ENCODE results near the gene HIP1R. TPM values are rescaled to one million over a fixed set of nuclear protein-coding genes. Genes with fewer than 3 reads are reported as not detected.
"Not testable (repeated sequence)": the region's sequence is repeated elsewhere in the genome, so short reads cannot be mapped to it uniquely, and the experiment has no call there.

Gene HIP1R
- total RNA-seq, 1 experiment from 2014 or later, result 131 TPM

DNA sequence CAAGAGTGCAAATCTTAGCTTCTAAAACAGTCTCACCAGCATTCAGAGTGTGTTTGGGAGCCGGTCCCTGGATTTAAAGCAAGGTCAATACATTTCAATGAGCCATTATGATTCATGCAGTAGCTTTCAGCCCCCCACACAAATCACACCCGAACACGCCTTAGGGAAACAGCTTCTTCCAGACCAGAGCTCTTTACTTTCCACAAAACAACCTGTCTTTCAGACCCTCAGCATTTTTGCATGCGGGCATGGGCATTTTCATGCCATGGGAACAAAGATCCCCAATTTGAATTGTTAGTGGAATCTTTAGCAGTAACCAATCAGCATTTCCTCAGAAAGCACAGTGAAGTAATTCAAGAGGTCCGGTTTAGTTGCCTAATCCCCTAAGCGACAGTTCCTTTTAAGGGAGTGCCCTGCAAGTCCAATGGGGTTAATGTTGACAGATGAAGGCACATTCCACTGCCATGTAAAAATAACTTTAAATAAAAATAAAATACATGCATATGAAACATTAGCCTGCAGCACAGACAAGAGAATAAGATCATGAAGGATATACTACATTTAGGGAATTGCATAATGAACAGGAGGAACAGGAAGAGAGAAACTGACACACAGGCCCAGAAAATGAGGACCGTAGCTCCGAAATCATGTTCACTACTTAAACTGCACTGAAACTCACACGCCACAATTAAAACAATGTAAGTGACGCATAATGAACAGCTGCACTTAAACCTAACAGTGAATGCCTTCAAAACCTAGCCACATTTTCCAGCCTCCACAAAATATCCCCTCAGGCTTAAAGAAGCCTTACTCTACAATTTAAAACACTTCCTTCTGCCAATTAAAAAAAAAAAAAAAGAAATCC, 56.6 kb downstream of the HIP1R start:
- DNase-seq (ENCODE audit: low spot score), result peak; percentile 59

DNA sequence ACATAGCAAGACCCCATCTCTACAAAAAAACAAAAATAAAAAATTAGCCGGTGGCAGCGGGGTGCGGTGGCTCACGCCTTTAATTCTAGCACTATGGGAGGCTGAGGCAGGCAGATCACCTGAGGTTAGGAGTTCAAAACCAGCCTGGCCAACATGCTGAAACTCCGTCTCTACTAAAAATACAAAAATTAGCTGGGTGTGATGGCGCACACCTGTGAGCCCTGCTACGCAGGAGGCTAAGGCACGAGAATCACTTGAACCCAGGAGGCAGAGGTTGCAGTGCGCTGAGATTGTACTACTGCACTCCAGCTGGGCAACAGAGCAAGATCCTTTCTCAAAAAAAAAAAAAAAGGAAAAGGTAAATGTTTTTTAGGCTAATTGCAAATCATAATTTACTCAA, 57.5 kb downstream of the HIP1R start:
- not testable (repeated sequence) for DNase-seq (ENCODE audit: low spot score)

DNA sequence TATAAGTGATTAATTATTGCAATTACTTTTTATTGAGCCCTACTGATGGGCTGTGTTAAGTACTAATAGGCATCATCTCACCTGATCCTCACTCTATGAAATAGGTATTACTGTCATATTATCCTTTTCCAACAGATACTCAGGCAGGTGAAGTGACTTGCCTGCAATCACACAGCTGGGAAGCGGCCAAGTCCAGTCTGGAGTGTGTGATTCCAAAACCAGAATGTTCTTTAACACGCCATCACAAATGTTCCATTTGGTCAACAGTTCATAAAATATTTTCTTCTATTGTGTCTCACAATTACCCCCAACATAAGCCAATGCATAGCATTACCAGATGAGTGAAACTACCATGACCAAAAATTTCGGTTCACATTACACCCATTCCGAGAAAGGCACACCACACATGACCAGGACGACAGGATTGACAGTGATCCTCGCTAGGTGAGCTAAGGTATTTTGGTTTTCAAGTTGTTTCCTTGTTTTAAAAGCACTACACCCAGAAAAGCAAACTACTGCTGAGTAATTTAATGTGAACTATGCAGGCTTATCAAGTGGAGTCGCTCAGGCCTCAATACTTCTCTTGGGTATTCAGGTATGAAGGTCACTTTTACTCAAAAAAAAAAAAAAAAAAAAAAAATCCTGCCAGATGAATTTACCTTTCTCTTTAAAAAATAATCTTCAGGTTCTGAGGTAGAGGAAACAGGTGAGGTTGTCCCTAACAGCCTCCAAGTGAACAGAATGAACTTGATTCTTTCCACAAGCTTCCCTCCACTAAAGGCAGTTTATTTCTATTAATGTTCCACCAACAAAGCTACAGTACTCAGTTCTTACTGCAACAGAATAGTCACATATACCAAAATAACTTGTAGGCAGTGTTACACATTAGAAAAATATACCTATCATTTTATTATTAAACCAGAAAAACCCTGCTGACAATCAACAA, 58.2 kb downstream of the HIP1R start:
- peak; percentile 70 for DNase-seq (ENCODE audit: low spot score)

DNA sequence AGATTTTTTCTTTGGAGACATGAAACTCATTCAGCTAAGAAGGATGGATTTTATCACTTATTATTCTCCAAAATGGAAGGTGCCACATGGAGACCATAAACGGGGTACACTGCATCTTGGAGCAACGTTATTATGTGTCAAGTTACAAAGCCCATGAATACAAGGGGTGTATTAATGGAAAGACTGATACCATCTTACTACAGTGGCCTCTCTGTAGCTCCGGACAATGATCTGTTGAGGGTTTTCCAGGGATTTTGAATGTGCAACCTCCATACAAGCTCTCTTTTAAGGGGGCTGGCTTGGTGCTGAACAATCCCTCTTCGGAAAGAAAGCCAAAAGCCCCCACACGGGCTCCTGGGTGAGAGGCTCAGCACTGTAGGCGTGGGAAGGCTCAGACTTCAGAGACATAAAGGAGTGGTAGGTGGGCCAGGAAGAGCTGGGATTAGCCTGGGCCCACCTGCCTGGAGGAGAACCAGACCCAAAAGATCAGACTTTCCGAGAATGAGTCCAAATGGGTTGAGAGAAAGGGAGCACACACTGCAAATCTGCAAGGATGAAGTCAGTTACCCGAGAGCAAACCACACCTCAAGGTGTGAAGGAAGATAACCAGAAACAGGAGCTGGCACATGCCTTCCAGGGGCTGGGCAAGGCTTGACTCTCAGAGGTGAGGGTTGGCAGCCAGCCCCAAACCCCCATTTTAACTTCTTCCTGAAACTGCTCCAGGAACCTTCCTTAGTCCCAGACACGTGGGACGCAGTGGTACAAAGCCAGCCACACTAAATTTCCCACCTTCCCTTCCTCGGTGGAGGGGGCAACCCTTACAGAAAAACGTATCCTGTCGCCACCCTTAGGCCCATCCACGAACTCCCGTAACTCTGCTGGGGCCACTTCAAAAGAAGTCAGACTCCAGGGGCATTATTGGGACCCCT, 59.2 kb downstream of the HIP1R start:
- DNase-seq (ENCODE audit: low spot score), result peak; percentile 83

DNA sequence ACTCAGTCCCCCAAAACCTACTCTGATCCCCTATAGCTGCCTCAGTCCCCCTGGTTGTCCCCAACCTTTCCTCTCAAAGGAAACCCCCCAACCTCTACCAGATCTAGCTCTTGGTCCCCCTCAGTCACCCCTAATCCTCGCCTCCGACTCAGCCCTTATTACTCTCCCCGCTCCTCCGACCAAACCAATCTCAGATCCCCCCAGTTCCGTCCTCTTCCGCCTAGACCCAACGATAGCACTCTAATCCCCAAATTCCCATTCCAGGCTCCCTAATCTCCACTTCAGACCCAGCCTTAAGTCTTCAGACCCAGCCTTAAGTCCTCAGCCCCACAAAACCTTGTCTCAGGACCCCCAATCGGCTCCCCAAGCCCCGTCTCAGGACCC, 60.1 kb downstream of the HIP1R start:
- DNase-seq (ENCODE audit: low spot score), result no peak

DNA sequence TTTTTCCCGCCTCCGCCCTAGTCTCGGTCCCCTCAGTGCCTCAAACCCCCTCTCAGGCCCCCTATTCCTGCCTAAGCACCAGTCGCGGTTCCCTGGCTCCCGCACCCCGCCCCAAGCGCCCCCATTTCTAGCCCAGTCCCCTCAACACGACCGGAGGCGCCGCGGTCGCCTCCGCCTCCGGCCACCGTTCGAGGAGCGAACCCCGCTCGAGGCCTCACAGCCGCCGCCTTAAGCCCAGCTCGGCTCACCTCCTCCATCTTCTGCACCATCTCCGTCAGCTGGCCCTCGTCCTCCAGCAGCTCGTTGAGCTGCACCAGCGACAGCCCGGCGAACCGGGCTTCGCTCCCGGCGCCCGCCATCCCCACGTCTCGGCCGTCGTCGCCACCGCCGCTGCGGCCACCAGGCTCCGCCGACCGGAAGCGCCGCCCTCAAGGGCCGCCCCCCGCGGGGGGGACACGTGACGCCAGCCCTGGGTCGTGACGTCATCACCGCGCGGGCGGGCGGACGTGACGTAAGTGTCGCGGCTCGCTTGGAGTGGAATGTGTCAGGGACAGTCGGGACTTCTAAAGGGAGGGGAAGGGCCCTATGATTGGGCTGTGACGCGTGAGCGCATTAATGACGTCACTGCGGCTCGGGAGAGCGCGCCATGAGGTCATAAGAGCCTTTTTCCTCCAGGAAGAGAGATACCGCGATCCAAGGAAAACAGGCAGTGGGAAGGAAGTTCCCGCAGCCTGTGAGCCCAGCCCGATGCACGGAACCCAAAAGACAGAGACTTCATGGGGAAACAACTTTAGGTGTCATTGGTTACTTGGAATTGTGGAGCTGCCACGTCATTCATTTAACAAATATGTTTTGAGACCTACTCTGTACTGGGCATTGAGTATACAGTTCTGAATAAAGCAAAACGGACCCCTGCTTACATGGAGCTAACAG, 60.7 kb downstream of the HIP1R start, which contains the start of gene VPS37B:
TSS of gene VPS37B (minus strand) at position 421 of the 933 bp plus-strand sequence. CDS start at position 359, 62 bp downstream.
- peak; percentile 88 for DNase-seq (ENCODE audit: low spot score)

DNA sequence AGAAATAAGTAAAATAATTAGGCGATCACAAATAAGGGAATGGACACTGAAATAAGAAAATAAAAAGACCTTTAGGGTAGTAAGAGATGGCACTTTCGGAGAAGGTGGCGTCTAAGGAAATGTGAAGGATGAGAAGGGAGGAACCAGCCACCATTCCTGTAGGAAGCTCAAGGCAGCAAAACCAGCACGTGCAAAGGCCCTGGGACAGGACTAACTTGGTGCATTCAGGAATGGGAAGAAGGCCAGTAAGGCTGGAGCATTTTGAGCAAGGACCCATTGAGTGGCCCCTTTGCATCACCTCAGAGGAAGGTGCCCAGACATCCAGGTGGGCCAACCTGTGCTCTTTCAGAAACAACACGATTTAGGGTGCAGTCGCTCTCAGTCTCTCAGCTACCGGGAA, 61.4 kb downstream of the HIP1R start:
- DNase-seq (ENCODE audit: low spot score), result no peak

DNA sequence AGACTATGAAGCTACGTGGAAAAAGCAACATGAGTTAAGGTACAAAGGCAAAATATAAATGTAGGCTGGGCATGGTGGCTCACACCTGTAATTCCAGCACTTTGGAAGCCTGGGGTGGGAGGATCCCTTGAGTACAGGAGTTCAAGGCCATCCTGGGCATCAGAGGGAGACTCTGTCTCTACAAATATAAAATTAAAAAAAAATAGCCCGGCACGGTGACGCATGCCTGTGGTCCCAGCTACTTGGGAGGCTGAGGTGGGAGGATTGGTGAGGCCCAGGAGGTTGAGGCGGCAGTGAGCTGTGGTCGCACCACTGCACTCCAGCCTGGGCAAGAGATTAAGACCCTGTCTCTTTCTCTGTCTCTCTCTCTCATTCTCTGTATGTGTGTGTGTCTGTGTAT, 64.6 kb downstream of the HIP1R start:
- DNase-seq (ENCODE audit: low spot score), result no peak

DNA sequence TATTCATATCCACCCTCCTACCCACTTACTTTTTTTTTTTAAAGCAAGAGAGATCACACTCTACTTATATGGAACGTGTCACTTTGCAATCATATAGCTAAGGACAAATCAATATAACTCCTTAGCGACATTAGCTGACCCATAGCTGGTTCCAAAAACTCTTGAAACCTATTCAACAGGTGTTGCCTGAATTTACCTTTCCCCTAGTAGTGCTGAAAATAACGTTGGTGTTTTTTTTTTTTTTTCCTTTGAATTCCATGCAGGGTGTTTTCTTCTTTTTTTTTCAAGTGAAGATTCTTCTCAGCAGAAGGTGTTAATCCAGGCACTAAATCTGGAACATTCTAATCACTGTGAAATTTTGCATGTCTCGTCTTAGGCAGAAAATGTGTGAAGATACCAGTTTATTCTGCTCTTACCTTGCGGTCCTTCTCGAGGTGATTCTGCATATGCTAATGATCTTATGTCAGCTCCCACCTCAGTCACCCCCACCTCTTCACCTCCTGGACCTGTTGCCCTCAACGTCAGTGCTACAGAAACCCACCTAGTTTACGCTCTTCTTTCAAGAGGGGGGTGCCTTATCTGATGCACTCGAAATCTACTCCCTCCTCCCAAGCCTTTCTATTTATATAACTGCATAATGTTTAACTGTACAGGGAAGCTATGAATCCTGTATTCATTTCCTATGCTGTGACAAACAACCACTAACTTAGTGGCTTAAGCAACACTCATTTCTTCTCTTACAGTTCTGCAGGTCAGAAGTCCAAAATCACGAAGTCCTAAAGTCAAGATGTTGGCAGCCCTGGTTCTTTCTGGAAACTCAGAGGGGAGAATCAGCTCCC, 67.8 kb downstream of the HIP1R start:
- no peak for DNase-seq (ENCODE audit: low spot score)

DNA sequence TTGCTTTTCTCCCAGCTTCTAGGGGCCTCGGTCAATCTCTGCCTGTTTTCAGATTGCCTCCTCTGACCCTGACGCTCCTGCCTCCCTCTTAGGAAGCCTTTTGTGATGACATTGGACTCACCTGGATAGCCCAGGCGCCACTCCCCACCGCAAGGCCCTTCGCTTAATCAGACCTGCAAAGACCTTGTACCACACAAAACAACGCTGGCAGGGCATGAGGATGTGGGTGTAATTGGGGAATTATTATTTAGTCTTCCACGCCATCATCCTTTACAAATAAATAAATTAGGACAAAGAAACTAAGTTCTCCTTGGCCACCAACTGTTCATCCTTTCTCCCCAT, 68.4 kb downstream of the HIP1R start:
- DNase-seq (ENCODE audit: low spot score), result no peak

DNA sequence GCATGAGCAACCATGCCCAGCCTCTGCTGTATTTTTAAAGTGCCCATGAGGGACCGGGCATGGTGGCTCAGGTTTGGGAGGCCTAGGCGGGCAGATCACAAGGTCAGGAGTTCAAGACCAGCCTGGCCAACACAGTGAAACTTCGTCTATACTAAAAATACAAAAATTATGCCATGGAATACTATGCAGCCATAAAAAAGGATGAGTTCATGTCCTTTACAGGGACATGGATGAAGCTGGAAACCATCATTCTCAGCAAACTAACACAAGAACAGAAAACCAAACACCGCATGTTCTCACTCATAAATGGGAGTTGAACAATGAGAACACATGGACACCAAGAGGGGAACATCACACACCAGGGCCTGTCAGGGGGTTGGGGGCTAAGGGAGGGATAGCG, 70.0 kb downstream of the HIP1R start:
- DNase-seq (ENCODE audit: low spot score), result not testable (repeated sequence)

DNA sequence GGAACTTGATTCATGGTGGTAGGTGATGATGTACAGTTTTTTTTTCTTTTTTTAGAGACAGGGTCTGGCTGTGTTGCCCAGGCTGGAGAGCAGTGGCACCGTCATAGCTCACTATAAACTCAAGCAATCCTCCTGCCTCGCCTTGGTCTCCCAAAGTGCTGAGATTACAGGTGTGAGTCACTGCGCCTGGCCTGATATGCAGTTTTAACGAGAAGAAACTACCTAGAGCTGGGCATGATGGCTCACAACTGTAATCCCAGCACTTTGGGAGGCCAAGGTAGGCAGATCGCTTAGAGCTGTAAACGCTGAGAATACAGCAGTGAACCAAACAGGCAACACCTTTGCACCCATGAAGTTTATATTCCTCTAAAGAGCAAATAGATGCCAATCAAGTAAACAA, 73.7 kb downstream of the HIP1R start:
- no peak for DNase-seq (ENCODE audit: low spot score)

DNA sequence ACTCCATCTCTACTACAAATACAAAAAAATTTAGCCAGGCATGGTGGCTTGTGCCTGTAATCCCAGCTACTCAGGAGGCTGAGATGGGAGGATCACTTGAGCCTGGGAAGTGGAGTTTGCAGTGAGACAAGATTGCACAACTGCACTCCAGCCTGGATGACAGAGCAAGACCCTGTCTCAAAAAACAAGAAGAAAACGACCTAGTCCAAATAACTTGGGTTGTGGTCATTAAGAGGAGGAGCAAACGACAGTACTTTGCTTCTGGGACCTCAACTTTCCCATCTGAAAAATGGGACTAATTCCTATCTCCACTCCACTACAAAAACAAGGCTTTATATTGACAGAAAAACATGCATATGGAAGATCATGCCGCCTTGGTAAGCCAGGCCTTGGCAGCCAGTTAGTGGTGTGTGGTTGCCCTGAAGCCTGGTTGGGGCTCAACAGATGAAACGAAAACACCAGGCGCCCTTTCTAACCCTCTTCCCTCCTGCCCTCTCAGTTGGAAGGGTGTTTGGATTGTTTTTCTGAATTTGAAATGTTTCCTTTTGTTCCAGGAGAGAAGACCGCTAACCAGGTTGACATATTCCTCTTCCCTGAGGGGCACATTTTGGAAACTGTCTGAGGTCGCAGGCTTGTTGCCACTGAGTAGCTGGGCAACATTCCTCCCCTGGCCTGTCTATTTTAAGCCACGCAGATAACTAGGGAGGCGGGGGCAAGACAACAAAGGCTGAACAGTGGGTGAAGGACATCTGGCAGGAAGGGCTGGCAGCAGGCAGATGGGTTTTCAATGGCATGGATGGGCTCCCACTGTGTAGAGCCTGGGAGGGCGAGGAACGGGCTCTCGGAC, 74.4 kb downstream of the HIP1R start:
- no peak for DNase-seq (ENCODE audit: low spot score)

Other genes with a start within 250 kb of the HIP1R start
- 0.56 and 1.1 TPM in 2 replicates for gene HCAR2, start 132.1 kb upstream of the HIP1R start, total RNA-seq (2014; rRNA removed; shearing (Covaris generic))
- gene HCAR3, start 118.6 kb upstream of the HIP1R start, total RNA-seq (2014; rRNA removed; shearing (Covaris generic)), result 0.73 and 1.3 TPM in 2 replicates
- gene HCAR1, start 104.6 kb upstream of the HIP1R start, total RNA-seq (2014; rRNA removed; shearing (Covaris generic)), result 31.8 and 38.4 TPM in 2 replicates
- gene DENR, start 82.6 kb upstream of the HIP1R start, total RNA-seq (2014; rRNA removed; shearing (Covaris generic)), result 30.8 and 31.4 TPM in 2 replicates
- gene CCDC62, start 60.9 kb upstream of the HIP1R start, total RNA-seq (2014; rRNA removed; shearing (Covaris generic)), result 0.05 TPM in 1 of 2 replicates, not detected in the other
- gene VPS37B, start 60.7 kb downstream of the HIP1R start, total RNA-seq (2014; rRNA removed; shearing (Covaris generic)), result 103 and 111 TPM in 2 replicates
- gene ABCB9, start 131.0 kb downstream of the HIP1R start, total RNA-seq (2014; rRNA removed; shearing (Covaris generic)), result 7.3 and 10.2 TPM in 2 replicates
- gene OGFOD2, start 139.8 kb downstream of the HIP1R start, total RNA-seq (2014; rRNA removed; shearing (Covaris generic)), result 40.5 and 52.0 TPM in 2 replicates
- 184 and 228 TPM in 2 replicates for gene ARL6IP4, start 145.2 kb downstream of the HIP1R start, total RNA-seq (2014; rRNA removed; shearing (Covaris generic))

All from HT-29 (cell line).